C4-2B (cell line): ENCODE data around the gene C1QTNF1.

ENCODE experiments used
- CTCF ChIP-seq: fragments of 450-650 bp; conservative IDR thresholded peaks from 2 replicates; pipeline ENCODE4 v1.5.1; 2017; ENCODE audit warnings: mild to moderate bottlenecking
- ZFX ChIP-seq: fragments of 450-650 bp; IDR thresholded peaks from 2 replicates; pipeline ENCODE4 v1.6.1; 2017

GRCh38 chr17:78980624-78980972 is 43.4 kb upstream of the C1QTNF1 start:
- TF ChIP-seq CTCF (no peak), ZFX (no peak)
